IPS DF 6.9 (cell line): ENCODE measurements around the gene SNRNP200.

Experiments
- DNase-seq: peaks from one replicate; pipeline ENCODE4 v3.0.0-alpha.2; 2013; ENCODE audit warnings: low read depth, low spot score
- H3K27ac ChIP-seq: one replicate; pipeline ENCODE4 v1.5.1; 2013; ENCODE audit warnings: low read length, control low read depth
- H3K27me3 ChIP-seq: 2 replicates; pipeline ENCODE4 v1.6.1; 2013; ENCODE audit warnings: mild to moderate bottlenecking, low read length; ENCODE audit not compliant: control insufficient read depth, insufficient read depth
- H3K36me3 ChIP-seq: 2 replicates; pipeline ENCODE4 v1.6.1; 2013; ENCODE audit warnings: low read length; ENCODE audit not compliant: control insufficient read depth, insufficient read depth
- H3K4me1 ChIP-seq: 2 replicates; pipeline ENCODE4 v1.6.1; 2013; ENCODE audit warnings: low read length; ENCODE audit not compliant: control insufficient read depth, insufficient read depth
- H3K4me3 ChIP-seq: 2 replicates; pipeline ENCODE4 v1.5.1; 2013; ENCODE audit warnings: mild to moderate bottlenecking, low read length
- H3K9me3 ChIP-seq: 2 replicates; pipeline ENCODE4 v1.6.1; 2013; ENCODE audit warnings: low read length, inconsistent platforms; ENCODE audit not compliant: control insufficient read depth, insufficient read depth
- WGBS: extraction: QIAGEN DNeasy Blood & Tissue Kit; methylation state at CpG from one replicate; pipeline ENCODE4 v1.1.7; 2013; ENCODE audit warnings: mixed read lengths, missing lambda C conversion rate; ENCODE audit not compliant: insufficient read length, insufficient coverage; 5-methylcytosine and 5-hydroxymethylcytosine counted together

Gene SNRNP200

DNA sequence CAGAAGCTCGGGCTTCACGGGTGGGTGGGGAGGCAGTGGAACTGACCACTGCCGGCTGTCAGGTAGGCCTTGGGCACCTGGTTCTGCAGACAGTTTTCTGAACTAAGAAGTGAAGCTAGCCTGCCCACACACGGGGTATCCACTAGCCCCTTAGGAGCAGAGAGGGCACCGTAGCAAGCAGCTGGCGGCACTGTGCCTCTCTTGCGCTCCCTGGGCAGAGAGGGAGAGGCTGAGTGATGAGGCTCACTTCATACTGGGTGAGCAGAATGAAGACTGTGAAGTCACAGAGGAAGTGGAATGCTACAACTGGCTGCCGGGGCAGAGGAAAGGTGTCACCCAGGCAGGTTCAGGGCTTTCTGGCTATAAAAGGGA, 20.5 kb upstream of the SNRNP200 start:
- Histone ChIP-seq H3K9me3 (no peaks in the 10 kb centered on the region), H3K27me3 (peaks cover 4% of the 10 kb centered on the region; the same call in 1 of the 2 replicates), H3K36me3 (peaks cover 5% of the 10 kb centered on the region; the same call in 1 of the 2 replicates), H3K4me1 (no peaks in the 10 kb centered on the region; the same call in 1 of the 2 replicates), H3K27ac (no peak overlapping the region), H3K4me3 (peak overlapping the region; percentile 49; the same call in 1 of the 2 replicates)
- DNase-seq, result no peak
- WGBS, result no CpG with 5 or more reads among the region's 8 CpGs

DNA sequence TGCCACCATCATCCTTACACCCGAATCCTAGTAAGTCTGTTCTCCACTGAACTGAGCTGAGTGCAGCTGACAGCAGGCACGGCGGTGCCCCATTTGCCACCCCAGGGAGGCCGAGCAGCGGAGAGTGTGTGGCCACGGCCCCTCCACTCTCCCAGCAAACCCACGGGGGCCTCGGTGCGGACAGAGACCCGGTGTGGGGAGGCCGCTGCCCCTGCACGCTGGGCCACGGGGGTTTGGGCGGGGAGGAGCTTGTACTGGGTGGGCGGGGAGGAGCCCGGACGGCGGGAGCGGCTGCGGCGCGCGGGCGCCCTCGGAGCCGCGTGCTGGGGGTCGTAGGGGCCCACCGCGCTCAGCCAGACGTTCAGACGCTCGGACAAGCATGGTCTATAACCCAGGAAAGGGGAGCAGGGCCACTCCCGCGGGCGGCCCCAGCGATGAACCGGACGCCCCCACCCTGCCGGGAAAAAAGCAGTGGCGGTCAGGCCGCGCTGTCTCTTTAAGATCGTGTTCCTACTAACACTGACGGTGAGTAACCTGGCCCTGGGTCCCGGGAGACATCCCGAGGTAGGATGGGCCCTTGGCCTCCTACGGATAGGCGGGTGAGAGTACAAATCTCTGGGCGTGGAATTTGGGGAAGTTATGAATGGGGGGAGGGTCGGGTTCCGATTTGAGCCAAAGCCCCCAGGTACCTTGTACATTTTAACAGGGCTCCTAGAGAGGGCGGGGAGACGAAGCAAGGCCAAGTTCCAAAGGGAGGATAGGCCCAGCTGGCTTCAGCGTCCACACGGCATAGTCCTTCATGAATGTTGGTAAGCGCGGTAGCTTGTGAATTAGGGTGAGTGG, 19.9 kb upstream of the SNRNP200 start, which contains the start of gene ITPRIPL1:
Gene ITPRIPL1, plus strand, starts transcription at position 277 of the 843 bp plus-strand sequence. Its CDS starts 523 bp downstream, at position 800.
- no CpG with 5 or more reads among the region's 58 CpGs for WGBS
- Histone ChIP-seq H3K9me3 (no peaks in the 10 kb centered on the region), H3K27ac (no peak within 1 kb of the TSS), H3K27me3 (peaks cover 8% of the 10 kb centered on the region), H3K36me3 (peaks cover 5% of the 10 kb centered on the region; the same call in 1 of the 2 replicates), H3K4me1 (no peaks in the 10 kb centered on the region; the same call in 1 of the 2 replicates), H3K4me3 (peak within 1 kb of the TSS; percentile 49)
- no peak for DNase-seq

DNA sequence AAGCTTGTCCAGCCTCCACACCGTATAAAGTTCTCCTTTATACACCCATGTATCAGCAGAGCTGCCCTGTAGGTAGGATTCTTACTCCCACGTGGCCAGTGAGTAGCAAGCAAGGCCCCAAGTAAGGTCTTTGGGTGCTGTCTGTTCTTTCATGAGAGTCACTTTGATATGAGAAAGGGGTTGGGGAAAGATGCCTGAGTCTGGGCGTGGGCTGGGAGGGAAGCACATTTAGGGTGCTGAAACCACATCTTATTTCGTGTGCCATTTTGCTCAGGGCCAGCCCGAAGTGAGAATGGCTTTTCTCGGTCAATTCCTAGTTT, 19.3 kb upstream of the SNRNP200 start:
- Histone ChIP-seq H3K27ac (no peak overlapping the region), H3K36me3 (peaks cover 5% of the 10 kb centered on the region; the same call in 1 of the 2 replicates), H3K9me3 (no peaks in the 10 kb centered on the region), H3K27me3 (peaks cover 10% of the 10 kb centered on the region), H3K4me3 (peak overlapping the region; percentile 49; the same call in 1 of the 2 replicates), H3K4me1 (no peaks in the 10 kb centered on the region; the same call in 1 of the 2 replicates)
- no peak for DNase-seq
- no CpG with 5 or more reads among the region's 6 CpGs for WGBS

DNA sequence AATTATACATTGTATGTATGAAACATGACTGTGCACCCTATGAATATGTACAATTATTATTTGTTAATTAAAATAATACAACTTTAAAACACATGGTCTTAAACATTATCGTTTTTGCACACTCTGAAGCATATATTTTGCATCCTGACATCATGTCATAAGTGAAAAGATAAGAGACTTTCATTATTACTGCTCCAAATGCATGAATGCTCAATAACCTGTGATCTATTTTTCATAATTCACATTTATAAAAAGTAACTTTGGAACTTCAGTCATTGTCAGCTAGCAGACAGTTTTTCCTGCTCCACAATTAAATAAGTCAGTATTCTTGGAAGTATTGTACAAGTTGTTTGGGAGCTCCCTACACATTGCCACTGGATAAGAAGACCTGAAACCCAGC, 18.5 kb upstream of the SNRNP200 start:
- H3K27me3 ChIP-seq, result peaks cover 10% of the 10 kb centered on the region
- H3K27ac ChIP-seq, result no peak overlapping the region
- H3K4me3 ChIP-seq, result no peak overlapping the region
- DNase-seq, result no peak
- H3K9me3 ChIP-seq, result no peaks in the 10 kb centered on the region
- no CpG with 5 or more reads among the region's 1 CpG for WGBS
- no peaks in the 10 kb centered on the region; the same call in 1 of the 2 replicates for H3K4me1 ChIP-seq
- peaks cover 5% of the 10 kb centered on the region; the same call in 1 of the 2 replicates for H3K36me3 ChIP-seq

DNA sequence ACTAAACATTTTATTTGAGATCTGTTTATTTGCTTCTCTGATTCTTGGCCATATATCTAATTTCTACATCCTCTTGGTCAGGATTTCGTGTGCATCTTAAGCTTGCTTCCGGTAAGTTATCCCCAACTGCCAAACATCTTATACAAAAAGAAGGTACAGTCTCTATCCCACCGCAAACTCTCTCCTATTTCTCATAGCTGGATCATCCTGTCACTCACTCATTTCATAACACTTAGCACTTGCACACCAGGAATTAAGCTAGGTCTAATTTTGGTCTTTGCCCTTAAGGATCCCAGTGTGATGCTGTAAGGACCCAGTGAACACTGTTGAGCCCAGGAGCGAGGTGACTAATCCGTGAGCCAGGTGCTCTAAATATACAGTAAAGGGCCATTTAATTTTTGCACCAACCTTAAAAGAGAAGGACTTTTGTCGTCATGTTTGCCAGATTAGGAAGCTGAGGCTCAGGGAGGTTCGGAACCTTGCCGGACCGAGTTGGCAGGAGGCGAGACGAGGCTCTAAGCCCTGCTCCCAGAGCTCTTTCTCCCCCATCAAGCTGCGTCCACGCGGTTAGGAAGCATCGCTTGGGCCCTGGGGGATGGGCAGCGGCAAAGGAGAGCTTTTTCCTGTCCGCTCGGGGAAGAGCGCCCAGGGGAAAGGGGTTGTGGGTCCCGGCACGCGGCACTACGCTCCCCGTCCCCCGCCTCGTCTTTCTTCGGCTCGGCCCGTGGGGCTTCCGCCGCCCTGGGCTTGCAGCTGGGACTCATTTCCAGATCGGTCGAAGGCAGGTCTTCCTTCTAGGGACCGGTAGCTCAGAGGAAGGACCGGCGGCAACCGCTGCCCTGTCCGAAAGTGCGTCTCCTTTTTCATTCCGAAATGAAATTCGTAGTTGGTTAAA, 15.6 kb upstream of the SNRNP200 start:
- Histone ChIP-seq H3K27ac (no peak overlapping the region), H3K4me3 (peak overlapping the region; percentile 40; the same call in 1 of the 2 replicates), H3K4me1 (no peaks in the 10 kb centered on the region; the same call in 1 of the 2 replicates), H3K36me3 (no peaks in the 10 kb centered on the region), H3K27me3 (peaks cover 10% of the 10 kb centered on the region), H3K9me3 (no peaks in the 10 kb centered on the region)
- no peak for DNase-seq
- WGBS, result no CpG with 5 or more reads among the region's 41 CpGs

DNA sequence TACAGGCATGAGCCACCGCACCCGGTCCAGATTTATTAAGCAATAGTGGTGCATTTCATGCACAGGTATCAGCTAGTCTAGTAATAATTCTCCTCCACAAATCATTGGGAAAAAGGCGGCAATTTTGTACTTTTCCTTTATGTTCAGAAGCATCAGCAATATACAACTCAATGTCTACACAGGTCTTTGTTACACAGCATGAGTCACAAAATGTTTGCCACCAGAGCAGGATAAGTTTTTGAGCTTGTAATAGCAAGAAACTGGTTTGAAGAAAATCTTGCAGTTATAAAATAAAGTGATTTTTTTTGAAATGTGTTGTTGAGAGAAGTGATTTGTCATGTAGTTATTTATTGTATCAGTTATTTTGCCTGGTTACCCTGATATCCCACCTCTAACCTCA, 15.0 kb upstream of the SNRNP200 start:
- Histone ChIP-seq H3K4me1 (no peaks in the 10 kb centered on the region), H3K27ac (no peak overlapping the region), H3K4me3 (no peak overlapping the region)

DNA sequence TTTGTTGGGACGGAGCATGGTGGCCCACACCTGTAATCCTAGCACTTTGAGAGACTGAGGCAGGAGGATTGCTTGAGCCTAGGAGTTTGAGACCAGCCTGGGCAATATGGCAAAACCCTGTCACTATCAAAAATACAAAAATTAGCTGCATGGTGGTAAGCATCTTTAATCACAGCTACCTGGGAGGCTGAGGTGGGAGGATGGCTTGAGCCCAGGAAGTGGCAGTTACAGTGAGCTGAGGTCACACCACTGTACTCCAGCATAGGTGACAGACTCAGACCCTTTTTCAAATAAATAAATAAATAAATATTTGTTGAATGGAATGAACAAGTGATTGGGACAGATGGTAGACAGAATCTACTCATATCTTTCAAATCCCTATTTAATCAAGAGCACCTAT, 14.1 kb upstream of the SNRNP200 start:
- no peaks in the 10 kb centered on the region for H3K36me3 ChIP-seq
- no peak overlapping the region for H3K4me3 ChIP-seq
- no peak overlapping the region for H3K27ac ChIP-seq
- no CpG with 5 or more reads among the region's 1 CpG for whole genome bisulfite sequencing
- H3K27me3 ChIP-seq, result peaks cover 10% of the 10 kb centered on the region
- H3K9me3 ChIP-seq, result no peaks in the 10 kb centered on the region
- DNase-seq, result no peak
- no peaks in the 10 kb centered on the region for H3K4me1 ChIP-seq

More for the DNA sequence above, 15.0 kb upstream of the SNRNP200 start:
- Histone ChIP-seq H3K27me3 (peaks cover 10% of the 10 kb centered on the region), H3K9me3 (no peaks in the 10 kb centered on the region), H3K36me3 (no peaks in the 10 kb centered on the region)
- no peak for DNase-seq
- no CpG with 5 or more reads among the region's 3 CpGs for WGBS

DNA sequence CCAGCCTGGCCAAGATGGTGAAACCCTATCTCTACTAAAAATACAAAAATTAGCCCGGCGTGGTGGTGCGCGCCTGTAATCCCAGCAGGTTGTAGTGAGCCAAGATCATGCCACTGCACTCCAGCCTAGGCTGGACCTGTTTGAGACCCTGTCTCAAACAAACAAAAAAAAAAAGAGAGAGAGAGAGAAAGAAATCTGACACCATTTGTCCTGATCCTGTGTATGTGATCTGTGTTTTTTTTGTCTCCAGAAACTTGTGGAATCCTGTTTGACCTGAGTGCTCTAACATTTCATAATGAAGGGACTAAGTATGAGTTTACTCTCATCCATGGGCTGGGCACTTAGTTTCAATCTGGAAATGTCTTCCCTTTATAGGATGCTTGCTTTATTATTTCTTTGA, 13.4 kb upstream of the SNRNP200 start:
- H3K4me3 ChIP-seq, result no peak overlapping the region
- no peaks in the 10 kb centered on the region for H3K36me3 ChIP-seq
- WGBS, result no CpG with 5 or more reads among the region's 4 CpGs
- H3K27me3 ChIP-seq, result peaks cover 10% of the 10 kb centered on the region
- no peaks in the 10 kb centered on the region for H3K9me3 ChIP-seq
- no peaks in the 10 kb centered on the region for H3K4me1 ChIP-seq
- H3K27ac ChIP-seq, result no peak overlapping the region
- DNase-seq, result no peak

DNA sequence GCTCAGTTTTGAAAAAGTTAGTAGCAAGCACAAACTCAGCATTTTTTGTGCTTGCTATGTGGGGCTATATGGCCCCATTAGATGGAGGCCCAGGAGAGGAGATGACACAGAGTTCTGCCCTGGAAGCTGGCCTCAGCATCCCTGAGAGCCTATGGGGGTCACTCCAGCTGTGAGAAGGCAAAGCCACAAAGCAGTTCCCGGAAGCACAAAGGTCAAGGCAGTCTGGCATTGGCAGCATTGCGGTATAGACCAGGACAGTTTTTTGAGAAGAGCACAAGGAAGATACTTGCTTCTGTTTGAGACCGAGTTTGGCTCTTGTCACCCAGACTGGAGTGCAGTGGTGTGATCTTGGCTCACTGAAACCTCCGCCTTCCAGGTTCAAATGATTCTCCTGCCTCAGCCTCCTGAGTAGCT, 12.2 kb upstream of the SNRNP200 start:
- Histone ChIP-seq H3K4me1 (no peaks in the 10 kb centered on the region), H3K4me3 (no peak overlapping the region), H3K9me3 (no peaks in the 10 kb centered on the region), H3K27ac (no peak overlapping the region), H3K27me3 (peaks cover 8% of the 10 kb centered on the region), H3K36me3 (no peaks in the 10 kb centered on the region)
- WGBS, result no CpG with 5 or more reads among the region's 4 CpGs
- no peak for DNase-seq

DNA sequence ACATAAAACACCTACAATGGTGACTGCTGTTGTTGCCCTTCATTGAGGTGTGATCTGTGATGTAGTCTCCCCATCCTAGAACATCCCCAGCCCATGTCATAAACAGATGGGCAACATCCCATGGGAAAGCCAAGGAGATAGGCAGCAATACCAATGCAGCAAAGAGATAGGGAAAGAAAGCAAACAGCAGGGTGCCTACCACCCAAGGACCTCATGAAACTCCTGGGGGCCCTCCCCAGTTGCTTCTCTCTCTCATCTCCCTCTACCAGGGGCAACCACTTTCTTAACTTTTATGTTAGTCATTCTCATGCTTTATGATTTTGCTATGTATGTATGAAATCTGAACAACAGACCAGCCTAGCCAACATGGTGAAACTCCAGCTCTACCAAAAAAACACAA, 11.7 kb upstream of the SNRNP200 start:
- Histone ChIP-seq H3K27me3 (peaks cover 8% of the 10 kb centered on the region), H3K4me1 (no peaks in the 10 kb centered on the region), H3K27ac (no peak overlapping the region), H3K9me3 (no peaks in the 10 kb centered on the region), H3K36me3 (no peaks in the 10 kb centered on the region), H3K4me3 (no peak overlapping the region)
- no peak for DNase-seq
